Measurements from ENCODE around the gene TTR.

- TF ChIP-seq CTCF (IDR thresholded peaks at IDR 0.05) (no peak), POLR2A (IDR thresholded peaks at IDR 0.05) (no peak)
Measured at GRCh38 chr18:31558567-31558966, 33.1 kb upstream of the TTR start.

All from adrenal gland (tissue), 5 donors.